MCF 10A (cell line): ENCODE results near the gene HOXB3. TPM values are rescaled to one million over a fixed set of nuclear protein-coding genes. Genes with fewer than 3 reads are reported as not detected.

ENCODE experiments used
- BruUV-seq: library from RNA; stranded (reverse); fragments of 400-500 nt; replicated peaks from 2 replicates; lab custom pipeline; 2021; lab: Mats Ljungman, UMichigan
- CTCF ChIA-PET: fragments of 300-600 bp; sonication (Branson Sonifier 250); formaldehyde crosslinking; extraction: SDS; loops from one replicate; lab custom pipeline; 2021; ENCODE audit warnings: antibody characterized with exemption, inconsistent platforms; lab: Yijun Ruan, JAX
- POLR2A ChIA-PET: fragments of 300-600, 350-650 bp; sonication (Branson Sonifier 250); formaldehyde crosslinking; extraction: SDS; loops from one replicate; lab custom pipeline; 2020; ENCODE audit warnings: antibody characterized with exemption, inconsistent platforms; lab: Yijun Ruan, JAX
- DNase-seq: peaks from one replicate; pipeline ENCODE4 v3.0.0-alpha.2; 2018; ENCODE audit not compliant: unreplicated experiment
- H3K27ac Mint-ChIP-seq: one replicate; pipeline ENCODE4 v1.8.0; 2022; ENCODE audit warnings: mild to moderate bottlenecking, low read depth, mixed read lengths; ENCODE audit not compliant: unreplicated experiment
- H3K27me3 Mint-ChIP-seq: one replicate; pipeline ENCODE4 v1.8.0; 2022; ENCODE audit warnings: mixed read lengths; ENCODE audit not compliant: insufficient read depth, unreplicated experiment
- H3K36me3 Mint-ChIP-seq: one replicate; pipeline ENCODE4 v1.8.0; 2022; ENCODE audit warnings: mild to moderate bottlenecking, moderate library complexity, mixed read lengths; ENCODE audit not compliant: insufficient read depth, unreplicated experiment
- H3K4me1 Mint-ChIP-seq: one replicate; pipeline ENCODE4 v1.8.0; 2022; ENCODE audit warnings: mixed read lengths; ENCODE audit not compliant: insufficient read depth, unreplicated experiment
- H3K4me3 Mint-ChIP-seq: one replicate; pipeline ENCODE4 v1.8.0; 2022; ENCODE audit warnings: mild to moderate bottlenecking, moderate library complexity, mixed read lengths; ENCODE audit not compliant: unreplicated experiment
- H3K9me3 Mint-ChIP-seq: one replicate; pipeline ENCODE4 v1.8.0; 2022; ENCODE audit warnings: mixed read lengths; ENCODE audit not compliant: unreplicated experiment
- intact Hi-C: fragments of 100-400 bp; cut with micrococcal nuclease; formaldehyde crosslinking; loops from 2 replicates; pipeline ENCODE4 v1.14.1; 2022
- total RNA-seq: library from RNA; stranded (reverse); gene quantifications from 2 replicates; pipeline ENCODE4 v1.2.3, GENCODE V29; 2022
- TF ChIP-seq, protein P1 (sequence below): fragments of 200-600 bp; IDR thresholded peaks from one replicate; pipeline ENCODE4 v1.8.0; 2022; ENCODE audit warnings: antibody characterized with exemption, mild to moderate bottlenecking; ENCODE audit not compliant: unreplicated experiment

Gene HOXB3
- total RNA-seq, 1 experiment from 2014 or later: 0.79 TPM

DNA sequence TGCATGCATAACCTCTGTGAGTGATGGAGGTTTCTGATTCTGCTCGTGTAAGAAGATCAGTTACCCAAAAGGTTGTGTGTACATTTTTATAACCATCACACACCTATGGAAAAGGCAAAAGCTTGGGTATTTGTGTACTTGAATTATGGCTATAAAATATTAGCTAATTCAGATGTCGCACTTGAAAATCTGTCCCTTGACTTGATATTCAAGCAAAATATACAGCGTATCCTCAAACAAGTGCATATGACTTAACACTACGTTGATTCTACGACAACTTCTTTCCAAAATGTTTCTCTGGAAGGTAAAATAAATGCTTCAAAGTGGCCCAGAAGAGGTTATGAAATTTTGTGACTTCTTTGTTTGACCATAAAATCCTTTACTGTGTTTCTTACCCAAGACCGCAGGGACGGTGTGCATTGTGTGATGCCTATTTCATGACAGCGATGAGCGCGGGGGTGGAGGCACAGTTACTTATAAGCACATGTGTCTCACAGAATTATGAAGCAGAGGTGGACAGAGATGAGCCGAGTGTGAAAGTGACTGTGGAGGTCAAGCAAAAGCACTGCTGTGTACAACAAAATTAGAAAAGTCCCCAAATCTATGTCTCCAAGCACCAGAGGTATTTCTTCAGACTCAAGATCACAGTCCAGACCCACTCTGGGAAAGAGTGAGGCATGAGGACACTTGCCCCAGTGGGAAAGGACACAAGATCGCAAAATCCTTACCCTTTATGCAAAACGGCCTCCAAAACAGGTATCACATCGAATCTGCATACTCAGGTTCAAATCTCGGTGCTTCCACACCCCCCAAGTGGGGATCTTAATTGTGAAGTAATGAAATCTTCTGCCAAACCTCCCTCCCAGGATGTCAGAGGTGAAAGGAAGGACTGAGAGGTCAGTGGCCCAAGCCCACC, 40.2 kb upstream of the HOXB3 start:
- BruUV-seq: no TSS peak
- CTCF ChIA-PET: interaction anchor here (0.6 kb wide), 1 partner anchor 366 kb away, joined by 3 read pairs; no protein-coding TSS in a partner anchor
- POLR2A ChIA-PET: interaction anchor here (1.4 kb wide), 1 partner anchor 10 kb away, joined by 4 read pairs; no protein-coding TSS in a partner anchor
- Mint-ChIP-seq H3K9me3 (no peaks in the 10 kb centered on the region), H3K27ac (no peak overlapping the region), H3K4me3 (no peak overlapping the region), H3K4me1 (peaks cover 6% of the 10 kb centered on the region), H3K27me3 (peaks cover 92% of the 10 kb centered on the region), H3K36me3 (no peaks in the 10 kb centered on the region)
- no peak for DNase-seq
- intact Hi-C loops: no loop called here
- TF ChIP-seq, protein P1, sequence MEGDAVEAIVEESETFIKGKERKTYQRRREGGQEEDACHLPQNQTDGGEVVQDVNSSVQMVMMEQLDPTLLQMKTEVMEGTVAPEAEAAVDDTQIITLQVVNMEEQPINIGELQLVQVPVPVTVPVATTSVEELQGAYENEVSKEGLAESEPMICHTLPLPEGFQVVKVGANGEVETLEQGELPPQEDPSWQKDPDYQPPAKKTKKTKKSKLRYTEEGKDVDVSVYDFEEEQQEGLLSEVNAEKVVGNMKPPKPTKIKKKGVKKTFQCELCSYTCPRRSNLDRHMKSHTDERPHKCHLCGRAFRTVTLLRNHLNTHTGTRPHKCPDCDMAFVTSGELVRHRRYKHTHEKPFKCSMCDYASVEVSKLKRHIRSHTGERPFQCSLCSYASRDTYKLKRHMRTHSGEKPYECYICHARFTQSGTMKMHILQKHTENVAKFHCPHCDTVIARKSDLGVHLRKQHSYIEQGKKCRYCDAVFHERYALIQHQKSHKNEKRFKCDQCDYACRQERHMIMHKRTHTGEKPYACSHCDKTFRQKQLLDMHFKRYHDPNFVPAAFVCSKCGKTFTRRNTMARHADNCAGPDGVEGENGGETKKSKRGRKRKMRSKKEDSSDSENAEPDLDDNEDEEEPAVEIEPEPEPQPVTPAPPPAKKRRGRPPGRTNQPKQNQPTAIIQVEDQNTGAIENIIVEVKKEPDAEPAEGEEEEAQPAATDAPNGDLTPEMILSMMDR: no peak

DNA sequence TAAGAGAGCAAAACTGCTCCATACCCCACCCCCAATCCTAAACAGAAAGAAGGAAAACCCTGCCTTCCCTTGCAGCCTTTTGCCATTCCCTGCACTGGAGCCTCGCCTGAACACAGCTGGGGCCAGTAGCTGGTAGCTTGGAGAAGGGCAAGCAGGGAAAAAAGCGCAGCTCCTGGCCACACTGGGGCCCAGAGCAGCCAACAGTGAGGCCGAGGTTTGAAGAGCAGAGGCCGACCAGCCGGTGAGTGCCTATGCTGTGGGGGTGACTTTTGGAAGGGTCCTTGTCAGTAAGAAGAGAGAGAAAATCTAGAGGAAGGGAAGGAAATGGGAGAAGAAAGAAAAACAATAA, 39.3 kb upstream of the HOXB3 start:
- TF ChIP-seq, protein P1: no peak
- no TSS peak for BruUV-seq
- Mint-ChIP-seq H3K9me3 (no peaks in the 10 kb centered on the region), H3K4me1 (peaks cover 6% of the 10 kb centered on the region), H3K4me3 (no peak overlapping the region), H3K36me3 (no peaks in the 10 kb centered on the region), H3K27me3 (peaks cover 91% of the 10 kb centered on the region), H3K27ac (no peak overlapping the region)
- DNase-seq: no peak
- intact Hi-C loops: no loop called here
- POLR2A ChIA-PET: interaction anchor here (0.6 to 1.4 kb wide), 3 partner anchors 10 to 508 kb away, joined by 3 to 4 read pairs (median 3); no protein-coding TSS in a partner anchor
- CTCF ChIA-PET: interaction anchor here (0.6 to 0.7 kb wide), 2 partner anchors 221 to 365 kb away, joined by 3 to 6 read pairs; no protein-coding TSS in a partner anchor

DNA sequence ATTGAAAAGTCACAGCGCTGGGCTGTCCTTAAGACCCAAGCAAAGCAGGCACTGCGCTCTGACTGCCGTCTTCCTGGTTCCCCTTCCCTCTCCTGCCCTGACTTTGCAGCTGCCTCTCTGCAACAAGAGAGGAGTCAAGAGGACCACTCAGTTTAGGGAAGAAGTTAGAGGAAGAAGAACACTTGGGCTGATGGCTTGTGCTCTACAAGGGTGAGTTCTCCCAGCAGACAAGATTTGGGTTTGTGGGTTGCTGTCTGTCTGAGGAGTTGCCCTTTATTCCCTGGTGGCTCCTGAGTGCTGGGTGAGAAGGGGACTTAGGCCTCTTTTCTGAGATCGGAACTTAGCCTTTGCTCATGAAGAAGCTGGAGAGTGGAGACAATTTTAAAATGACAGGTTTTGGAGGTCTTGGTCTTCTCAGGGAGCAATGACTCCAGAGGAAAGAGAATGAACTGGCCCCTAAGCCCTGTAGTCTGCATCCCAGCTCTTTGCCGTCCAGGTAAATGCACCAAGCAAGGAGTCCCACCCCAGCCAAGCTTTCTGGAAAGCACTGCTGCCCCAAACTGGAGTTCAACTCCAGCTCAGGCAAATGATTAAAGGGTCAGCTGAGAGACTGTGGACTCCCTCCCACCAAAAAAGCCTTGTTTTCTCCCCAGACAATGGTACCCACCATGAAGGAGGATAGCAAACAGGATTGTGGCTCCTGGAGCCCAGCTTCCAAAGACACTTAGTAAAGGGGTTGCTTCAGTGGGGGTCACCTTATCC, 38.8 kb upstream of the HOXB3 start:
- no peak for DNase-seq
- H3K9me3 Mint-ChIP-seq: no peaks in the 10 kb centered on the region
- peaks cover 96% of the 10 kb centered on the region for H3K27me3 Mint-ChIP-seq
- ChIA-PET CTCF (interaction anchor here (0.6 to 0.7 kb wide), 2 partner anchors 221 to 404 kb away, joined by 3 to 6 read pairs; no protein-coding TSS in a partner anchor), POLR2A (interaction anchor here (0.6 to 1.4 kb wide), 5 partner anchors 10 to 508 kb away, joined by 3 to 4 read pairs (median 3); no protein-coding TSS in a partner anchor)
- no peak overlapping the region for H3K27ac Mint-ChIP-seq
- intact Hi-C loops: no loop called here
- no TSS peak for BruUV-seq
- TF ChIP-seq, protein P1: no peak
- H3K36me3 Mint-ChIP-seq: no peaks in the 10 kb centered on the region
- H3K4me1 Mint-ChIP-seq: peaks cover 6% of the 10 kb centered on the region
- H3K4me3 Mint-ChIP-seq: no peak overlapping the region
